CD4-positive, alpha-beta memory T cell (primary cell): Measurements from ENCODE around the gene DUSP2. TPM values are rescaled to one million over a fixed set of nuclear protein-coding genes. Genes with fewer than 3 reads are reported as not detected.
A peak's percentile ranks its signal among the peaks of the same experiment; 100 is the strongest.

Experiments used
- CTCF ChIA-PET: fragments of 350-600 bp; sonication (Branson Sonifier 250); formaldehyde crosslinking; loops from one replicate; lab custom pipeline; 2021; ENCODE audit warnings: inconsistent platforms; ENCODE audit not compliant: partially characterized antibody; lab: Charles Lee
- POLR2A ChIA-PET: fragments of 350-600 bp; sonication (Branson Sonifier 250); formaldehyde crosslinking; loops from one replicate; lab custom pipeline; 2021; ENCODE audit not compliant: partially characterized antibody; lab: Charles Lee
- DNase-seq, 5 donors: peaks; one replicate each; pipeline versions ENCODE4 v3.0.0 to v3.0.0-alpha.2; 2020 to 2022; ENCODE audit warnings: mixed read lengths in 1 of 5
- H3K27ac ChIP-seq: one replicate; pipeline ENCODE4 v1.7.0; 2013; ENCODE audit warnings: low read depth, low read length
- H3K27me3 ChIP-seq: 2 replicates; pipeline ENCODE4 v1.7.0; 2013; ENCODE audit warnings: mild to moderate bottlenecking, low read length, moderate library complexity; ENCODE audit not compliant: insufficient read depth
- H3K36me3 ChIP-seq: 2 replicates; pipeline ENCODE4 v1.7.0; 2013; ENCODE audit warnings: mild to moderate bottlenecking, low read length, moderate library complexity; ENCODE audit not compliant: insufficient read depth
- H3K4me1 ChIP-seq: 2 replicates; pipeline ENCODE4 v1.7.0; 2013; ENCODE audit warnings: mild to moderate bottlenecking, low read length, moderate library complexity; ENCODE audit not compliant: insufficient read depth
- H3K4me3 ChIP-seq, 2 donors: one replicate each; pipeline ENCODE4 v1.7.0; 2013; ENCODE audit warnings: low read length in 2 of 2, mild to moderate bottlenecking in 1 of 2
- H3K9me3 ChIP-seq, 2 donors: one replicate each; pipeline ENCODE4 v1.7.0; 2013; ENCODE audit warnings: low read length in 2 of 2, control low read depth in 1 of 2; ENCODE audit not compliant: control insufficient read depth in 1 of 2
- H3K27ac Mint-ChIP-seq, 7 donors: one replicate each; pipeline ENCODE4 v1.8.0; 2020 to 2021; ENCODE audit warnings: mixed read lengths in 7 of 7, mild to moderate bottlenecking in 6 of 7, inconsistent platforms in 3 of 7, moderate library complexity in 3 of 7
- H3K27me3 Mint-ChIP-seq, 2 donors: one replicate each; pipeline ENCODE4 v1.8.0; 2020 to 2021; ENCODE audit warnings: mixed read lengths in 2 of 2
- H3K36me3 Mint-ChIP-seq, 2 donors: one replicate each; pipeline ENCODE4 v1.8.0; 2020 to 2021; ENCODE audit warnings: mixed read lengths in 2 of 2, inconsistent platforms in 1 of 2, mild to moderate bottlenecking in 1 of 2
- H3K4me1 Mint-ChIP-seq, 4 donors: one replicate each; pipeline ENCODE4 v1.8.0; 2020 to 2021; ENCODE audit warnings: mixed read lengths in 4 of 4, mild to moderate bottlenecking in 1 of 4
- H3K4me3 Mint-ChIP-seq, 8 donors: one replicate each; pipeline ENCODE4 v1.8.0; 2020 to 2021; ENCODE audit warnings: mixed read lengths in 8 of 8, mild to moderate bottlenecking in 7 of 8, moderate library complexity in 6 of 8, inconsistent platforms in 3 of 8
- H3K9me3 Mint-ChIP-seq, 8 donors: one replicate each; pipeline ENCODE4 v1.8.0; 2020 to 2021; ENCODE audit warnings: mixed read lengths in 8 of 8, mild to moderate bottlenecking in 5 of 8, inconsistent platforms in 3 of 8, moderate library complexity in 1 of 8
- intact Hi-C: fragments of 100-400 bp; cut with micrococcal nuclease; formaldehyde crosslinking; loops from one replicate; pipeline ENCODE4 v1.15.1; 2023
- polyA plus RNA-seq, 2 donors: library from polyadenylated mRNA; unstranded; fragments of 300-500 nt; fragmentation: Illumina TruSeq; gene quantifications; one replicate each; pipeline ENCODE4 v1.2.3, GENCODE V29; 2021
- total RNA-seq, 2 experiments: library from RNA; stranded (reverse); gene quantifications; one replicate each; pipeline ENCODE4 v1.2.3, GENCODE V29; 2021

Gene DUSP2
- total and polyA plus RNA-seq, 4 experiments from 2014 or later: 33.4 to 303 (median 41.4) TPM

- ChIA-PET CTCF (interaction anchor here (1.6 kb wide), 1 partner anchor 62 kb away, joined by 6 read pairs; no protein-coding TSS in a partner anchor), POLR2A (interaction anchor here (0.9 kb wide), 1 partner anchor 62 kb away, joined by 3 read pairs; no protein-coding TSS in a partner anchor)
- no peaks in the 10 kb centered on the region for H3K9me3 Mint-ChIP-seq
- no peak for DNase-seq
- H3K4me3 Mint-ChIP-seq: peak overlapping the region in 1 of 8 donors; percentile 46
- peaks cover 2 to 4% of the 10 kb centered on the region in 2 donors for H3K27me3 Mint-ChIP-seq
- H3K27me3 ChIP-seq: no peaks in the 10 kb centered on the region
- H3K4me3 ChIP-seq: no peak overlapping the region
- no peaks in the 10 kb centered on the region for H3K36me3 Mint-ChIP-seq
- peaks cover 6% of the 10 kb centered on the region for H3K4me1 ChIP-seq
- H3K4me1 Mint-ChIP-seq: peaks cover 3 to 15% (median 10%) of the 10 kb centered on the region in 4 donors
- no peak overlapping the region for H3K27ac ChIP-seq
- H3K9me3 ChIP-seq: no peaks in the 10 kb centered on the region
- intact Hi-C loops: loop anchor here (10.0 kb wide), 1 partner anchor 88 kb away; no protein-coding TSS in a partner anchor
- no peaks in the 10 kb centered on the region for H3K36me3 ChIP-seq
- H3K27ac Mint-ChIP-seq: peak overlapping the region in 1 of 7 donors; percentile 51
These were observed 32.5 kb downstream of the DUSP2 start for GRCh38 chr2:96112501-96113366.

- POLR2A ChIA-PET: interaction anchor here (0.9 kb wide), 1 partner anchor 62 kb away, joined by 3 read pairs; no protein-coding TSS in a partner anchor
- Histone ChIP-seq H3K4me3 (no peak overlapping the region), H3K36me3 (no peaks in the 10 kb centered on the region), H3K27me3 (no peaks in the 10 kb centered on the region), H3K27ac (no peak overlapping the region), H3K9me3 (no peaks in the 10 kb centered on the region), H3K4me1 (no peaks in the 10 kb centered on the region)
- H3K4me3 Mint-ChIP-seq: peak overlapping the region in 1 of 8 donors; percentile 46
- peak overlapping the region in 4 of 7 donors; percentile 18 to 65 (median 34) for H3K27ac Mint-ChIP-seq
- peaks cover 3 to 8% (median 5%) of the 10 kb centered on the region in 4 donors for H3K4me1 Mint-ChIP-seq
- CTCF ChIA-PET: no interaction called here
- intact Hi-C loops: loop anchor here (10.0 kb wide), 1 partner anchor 87 kb away; no protein-coding TSS in a partner anchor
- DNase-seq: peak in 1 of 5 donors; percentile 39
- no peaks in the 10 kb centered on the region for H3K36me3 Mint-ChIP-seq
- peaks cover 3 to 5% of the 10 kb centered on the region in 2 donors for H3K27me3 Mint-ChIP-seq
- no peaks in the 10 kb centered on the region for H3K9me3 Mint-ChIP-seq
These were observed 33.3 kb downstream of the DUSP2 start for GRCh38 chr2:96111823-96112500.

GRCh38 chr2:96111257-96111640 lies 34.0 kb downstream of the DUSP2 start:
- H3K4me1 Mint-ChIP-seq: peaks cover 3 to 8% (median 5%) of the 10 kb centered on the region in 4 donors
- no peak overlapping the region for H3K4me3 ChIP-seq
- peak in 1 of 5 donors; percentile 2 for DNase-seq
- no peaks in the 10 kb centered on the region for H3K36me3 Mint-ChIP-seq
- no peaks in the 10 kb centered on the region for H3K27me3 ChIP-seq
- no peak overlapping the region for H3K27ac ChIP-seq
- H3K4me3 Mint-ChIP-seq: no peak overlapping the region
- peak overlapping the region in 3 of 7 donors; percentile 18 to 20 (median 18) for H3K27ac Mint-ChIP-seq
- no peaks in the 10 kb centered on the region for H3K4me1 ChIP-seq
- H3K27me3 Mint-ChIP-seq: peaks cover 3 to 5% of the 10 kb centered on the region in 2 donors
- POLR2A ChIA-PET: no interaction called here
- CTCF ChIA-PET: no interaction called here
- intact Hi-C loops: loop anchor here (10.0 kb wide), 1 partner anchor 86 kb away; no protein-coding TSS in a partner anchor
- peaks cover 0 to 4% (median 0%) of the 10 kb centered on the region in 8 donors for H3K9me3 Mint-ChIP-seq
- no peaks in the 10 kb centered on the region for H3K9me3 ChIP-seq
- H3K36me3 ChIP-seq: no peaks in the 10 kb centered on the region

- H3K27ac ChIP-seq: no peak overlapping the region
- H3K9me3 Mint-ChIP-seq: peaks cover 0 to 7% (median 2%) of the 10 kb centered on the region in 8 donors
These were observed 34.5 kb downstream of the DUSP2 start for GRCh38 chr2:96110621-96111256.

GRCh38 chr2:96109931-96110511 lies 35.2 kb downstream of the DUSP2 start:
- H3K27ac ChIP-seq: no peak overlapping the region
- ChIA-PET CTCF (interaction anchor here (0.6 kb wide), 1 partner anchor 98 kb away, joined by 3 read pairs; no protein-coding TSS in a partner anchor), POLR2A (no interaction called here)
- Mint-ChIP-seq H3K4me1 (no peaks in the 10 kb centered on the region), H3K9me3 (peaks cover 0 to 14% (median 9%) of the 10 kb centered on the region in 8 donors), H3K4me3 (no peak overlapping the region), H3K36me3 (peaks cover 3 to 4% of the 10 kb centered on the region in 2 donors), H3K27me3 (peaks cover 2 to 3% of the 10 kb centered on the region in 2 donors), H3K27ac (no peak overlapping the region)
- no peaks in the 10 kb centered on the region for H3K27me3 ChIP-seq
- H3K9me3 ChIP-seq: peaks cover 0 to 10% of the 10 kb centered on the region in 2 donors
- peak in 1 of 5 donors; percentile 16 for DNase-seq
- H3K36me3 ChIP-seq: no peaks in the 10 kb centered on the region
- intact Hi-C loops: loop anchor here (10.0 kb wide), 1 partner anchor 85 kb away; no protein-coding TSS in a partner anchor
- H3K4me3 ChIP-seq: no peak overlapping the region
- H3K4me1 ChIP-seq: no peaks in the 10 kb centered on the region

More at GRCh38 chr2:96110621-96111256, 34.5 kb downstream of the DUSP2 start:
- Histone ChIP-seq H3K27me3 (no peaks in the 10 kb centered on the region), H3K4me3 (no peak overlapping the region), H3K36me3 (no peaks in the 10 kb centered on the region), H3K4me1 (no peaks in the 10 kb centered on the region), H3K9me3 (peaks cover 0 to 3% of the 10 kb centered on the region in 2 donors)
- peak in 1 of 5 donors; percentile 27 for DNase-seq
- ChIA-PET POLR2A (no interaction called here), CTCF (no interaction called here)
- intact Hi-C loops: loop anchor here (10.0 kb wide), 1 partner anchor 86 kb away; no protein-coding TSS in a partner anchor
- Mint-ChIP-seq H3K4me1 (peaks cover 2 to 6% (median 4%) of the 10 kb centered on the region in 4 donors), H3K4me3 (no peak overlapping the region), H3K27ac (no peak overlapping the region), H3K27me3 (peaks cover 3 to 4% of the 10 kb centered on the region in 2 donors), H3K36me3 (no peaks in the 10 kb centered on the region)

- H3K4me3 ChIP-seq: no peak overlapping the region
- no peaks in the 10 kb centered on the region for H3K36me3 ChIP-seq
- intact Hi-C loops: no loop called here
- no peak overlapping the region for H3K27ac ChIP-seq
- H3K27me3 ChIP-seq: no peaks in the 10 kb centered on the region
- ChIA-PET CTCF (interaction anchor here (0.6 kb wide), 1 partner anchor 97 kb away, joined by 3 read pairs; no protein-coding TSS in a partner anchor), POLR2A (no interaction called here)
- Mint-ChIP-seq H3K36me3 (peaks cover 3 to 4% of the 10 kb centered on the region in 2 donors), H3K27ac (no peak overlapping the region), H3K9me3 (peaks cover 0 to 19% (median 12%) of the 10 kb centered on the region in 8 donors), H3K4me3 (no peak overlapping the region), H3K27me3 (peaks cover 2 to 3% of the 10 kb centered on the region in 2 donors), H3K4me1 (no peaks in the 10 kb centered on the region)
- no peaks in the 10 kb centered on the region for H3K4me1 ChIP-seq
- peak in 1 of 5 donors; percentile 8 for DNase-seq
- peaks cover 0 to 12% of the 10 kb centered on the region in 2 donors for H3K9me3 ChIP-seq
These were observed 35.9 kb downstream of the DUSP2 start for GRCh38 chr2:96109361-96109680.
